COLO829 (cell line): ENCODE results near the gene CAPN1.
"Not testable (repeated sequence)": the region's sequence is repeated elsewhere in the genome, so short reads cannot be mapped to it uniquely, and the experiment has no call there.

Source experiments
- DNase-seq: peaks from one replicate; pipeline ENCODE4 v3.0.0; 2012; ENCODE audit warnings: low spot score

Gene CAPN1

GRCh38 chr11:65218446-65218845 is 36.7 kb downstream of the CAPN1 start:
- DNase-seq, result no peak

DNA sequence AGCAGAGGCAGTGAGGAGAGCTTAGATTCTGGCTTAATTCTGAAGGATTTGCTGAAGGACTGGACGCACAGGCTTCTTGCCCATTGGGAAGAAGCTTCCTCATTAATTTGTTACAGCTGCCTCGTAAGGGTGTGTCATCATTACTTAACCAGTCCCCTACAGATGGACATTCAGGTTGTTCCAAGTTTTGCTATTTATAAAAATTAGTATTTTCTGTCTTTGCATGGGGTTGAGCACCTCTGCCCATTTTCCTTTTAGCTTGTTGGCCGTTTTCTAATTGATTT is 38.1 kb downstream of the CAPN1 start:
- DNase-seq, result no peak

- no peak for DNase-seq
These were observed 39.3 kb downstream of the CAPN1 start for GRCh38 chr11:65221026-65221425.

GRCh38 chr11:65223011-65223410 is 41.3 kb downstream of the CAPN1 start:
- DNase-seq, result no peak

GRCh38 chr11:65224930-65225278 is 43.2 kb downstream of the CAPN1 start:
- no peak for DNase-seq

- peak; percentile 38 for DNase-seq
These were observed 43.8 kb downstream of the CAPN1 start for GRCh38 chr11:65225279-65226102.

GRCh38 chr11:65226103-65226442 is 44.3 kb downstream of the CAPN1 start:
- no peak for DNase-seq

- DNase-seq, result no peak
These were observed 46.2 kb downstream of the CAPN1 start for GRCh38 chr11:65227879-65228278.

GRCh38 chr11:65236194-65237059 is 54.7 kb downstream of the CAPN1 start:
- no peak for DNase-seq

- DNase-seq, result not testable (repeated sequence)
These were observed 56.6 kb downstream of the CAPN1 start for GRCh38 chr11:65238302-65238701.

GRCh38 chr11:65241134-65241533 is 59.4 kb downstream of the CAPN1 start:
- no peak for DNase-seq

DNA sequence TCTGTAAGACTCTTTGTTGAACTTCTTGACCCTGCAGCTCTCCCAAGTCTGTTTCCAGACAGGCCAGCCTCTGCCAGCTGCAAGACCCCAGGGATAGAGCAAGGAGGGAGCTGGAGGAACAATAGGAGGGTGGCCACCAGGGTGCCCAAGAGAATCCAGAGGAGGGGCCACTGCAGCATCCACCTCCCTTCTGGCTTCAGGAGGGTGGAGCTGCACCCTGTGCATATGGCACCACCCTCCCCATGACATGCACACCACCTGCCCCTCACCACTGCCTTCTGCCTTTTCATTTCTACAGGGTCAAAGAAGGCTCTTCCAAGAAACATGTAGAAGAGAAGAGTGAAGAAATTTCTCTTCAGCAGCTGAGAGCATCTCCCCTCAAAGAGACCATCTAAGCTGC is 60.0 kb downstream of the CAPN1 start:
- no peak for DNase-seq

GRCh38 chr11:65242389-65242788 is 60.7 kb downstream of the CAPN1 start:
- DNase-seq, result no peak

GRCh38 chr11:65243797-65244196 is 62.1 kb downstream of the CAPN1 start:
- no peak for DNase-seq

- not testable (repeated sequence) for DNase-seq
These were observed 63.3 kb downstream of the CAPN1 start for GRCh38 chr11:65245046-65245445.

- DNase-seq, result no peak
These were observed 64.8 kb downstream of the CAPN1 start for GRCh38 chr11:65246506-65246905.

DNA sequence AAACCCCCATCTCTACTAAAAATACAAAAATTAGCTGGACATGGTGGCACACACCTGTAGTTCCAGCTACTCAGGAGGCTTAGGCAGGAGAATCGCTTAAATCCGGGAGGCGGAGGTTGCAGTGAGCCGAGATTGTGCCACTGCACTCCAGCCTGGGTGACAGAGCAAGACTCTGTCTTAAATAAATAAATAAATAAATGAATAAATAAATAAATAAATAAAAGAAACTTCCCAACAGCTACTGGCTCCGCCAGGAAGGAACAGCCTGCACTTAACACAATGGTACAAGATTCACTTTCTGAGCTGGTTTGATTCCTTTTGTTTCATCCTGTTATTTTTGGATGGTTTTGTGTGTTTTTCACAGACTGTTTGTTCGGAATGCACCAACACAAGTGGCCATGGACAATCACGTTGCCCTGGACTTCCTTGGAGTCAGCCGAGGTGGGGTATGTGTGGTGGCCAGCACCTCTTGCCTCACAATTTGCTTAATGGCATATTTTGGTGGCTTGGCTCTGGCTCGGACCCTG is 66.5 kb downstream of the CAPN1 start:
- not testable (repeated sequence) for DNase-seq

GRCh38 chr11:65251476-65251875 is 69.7 kb downstream of the CAPN1 start:
- no peak for DNase-seq

- no peak for DNase-seq
These were observed 73.0 kb downstream of the CAPN1 start for GRCh38 chr11:65254724-65255123.

- no peak for DNase-seq
These were observed 77.3 kb downstream of the CAPN1 start for GRCh38 chr11:65258988-65259387.

- no peak for DNase-seq
These were observed 78.6 kb downstream of the CAPN1 start for GRCh38 chr11:65260302-65260701.

GRCh38 chr11:65260756-65261590 is 79.2 kb downstream of the CAPN1 start:
- DNase-seq, result no peak
